Measurements from ENCODE around the gene CFAP119.
"Not testable (repeated sequence)": the region's sequence is repeated elsewhere in the genome, so short reads cannot be mapped to it uniquely, and the experiment has no call there.

The CFAP119 gene

DNA sequence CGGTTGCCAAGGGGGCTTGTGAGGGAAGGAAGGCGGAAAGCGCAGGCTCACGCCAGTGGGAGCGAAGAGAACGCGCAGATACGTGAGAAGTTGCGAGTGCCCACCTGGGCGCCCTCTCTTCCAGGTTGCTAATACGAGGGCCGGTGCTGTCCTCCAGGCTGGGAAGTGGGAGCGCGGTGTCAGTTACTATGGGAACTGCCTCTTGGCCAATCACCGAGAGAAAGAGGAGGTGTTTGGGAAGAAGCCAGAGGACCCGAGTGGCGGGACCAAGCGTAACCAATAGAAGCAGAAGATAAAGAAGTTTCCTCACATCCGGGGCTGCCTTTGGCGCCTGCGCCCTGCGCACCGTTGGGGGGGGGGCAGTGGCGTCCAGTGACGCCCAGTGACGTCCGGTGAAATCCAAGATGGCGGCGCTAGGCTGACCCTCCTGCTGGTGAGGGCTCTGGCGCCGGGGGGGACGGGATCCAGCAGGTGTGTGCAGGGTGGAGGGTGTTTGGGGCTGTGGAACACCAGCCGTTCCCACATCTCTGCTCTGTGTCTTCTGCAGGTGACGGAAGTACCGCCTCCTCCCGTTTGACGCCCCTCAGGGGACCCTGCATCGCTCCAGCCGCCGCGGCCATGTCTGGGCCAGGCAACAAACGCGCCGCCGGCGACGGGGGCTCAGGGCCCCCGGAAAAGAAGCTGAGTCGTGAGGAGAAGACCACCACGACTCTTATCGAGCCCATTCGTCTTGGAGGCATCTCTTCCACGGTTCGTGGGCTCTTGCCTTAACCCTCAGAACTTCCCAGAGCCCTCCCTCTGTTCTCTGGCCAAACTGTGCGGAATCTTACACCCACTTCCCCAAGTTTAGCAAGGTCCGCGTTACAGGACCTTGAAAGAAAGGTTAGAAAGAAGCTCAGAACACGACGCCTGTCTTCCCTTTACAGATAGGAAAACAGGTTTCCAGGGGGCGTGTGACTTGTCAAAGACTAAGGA, at the start of gene CFAP119, which contains the start of gene RNF40:
CFAP119 (minus strand) TSS at position 135 of the 975 bp plus-strand sequence. CDS start 314 bp downstream, outside the sequence.
RNF40 (plus strand) TSS at position 395 of the 975 bp plus-strand sequence; CDS start at position 619, 224 bp downstream.
- H3K27ac ChIP-seq, result peak within 1 kb of the TSS; percentile 75
- TF ChIP-seq CTCF (conservative IDR thresholded peaks at IDR 0.05), result no peak

DNA sequence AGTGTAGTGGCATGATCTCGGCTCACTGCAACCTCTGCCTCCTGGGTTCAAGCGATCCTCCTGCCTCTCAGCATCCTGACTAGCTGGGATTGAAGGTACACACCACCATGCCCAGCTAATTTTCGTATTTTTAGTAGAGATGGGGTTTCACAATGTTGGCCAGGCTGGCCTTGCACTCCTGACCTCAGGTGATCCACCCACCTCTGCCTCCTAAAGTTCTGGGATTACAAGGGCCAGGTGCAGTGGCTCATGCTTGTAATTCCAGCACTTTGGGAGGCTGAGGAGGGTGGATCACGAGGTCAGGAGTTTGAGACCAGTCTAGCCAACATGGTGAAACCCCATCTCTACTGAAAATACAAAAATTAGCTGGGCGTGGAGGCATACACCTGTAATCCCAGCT, 47.8 kb upstream of the CFAP119 start:
- H3K27ac ChIP-seq, result not testable (repeated sequence)

GRCh38 chr16:30808890-30809426, 47.1 kb upstream of the CFAP119 start:
- H3K27ac ChIP-seq, result not testable (repeated sequence)

DNA sequence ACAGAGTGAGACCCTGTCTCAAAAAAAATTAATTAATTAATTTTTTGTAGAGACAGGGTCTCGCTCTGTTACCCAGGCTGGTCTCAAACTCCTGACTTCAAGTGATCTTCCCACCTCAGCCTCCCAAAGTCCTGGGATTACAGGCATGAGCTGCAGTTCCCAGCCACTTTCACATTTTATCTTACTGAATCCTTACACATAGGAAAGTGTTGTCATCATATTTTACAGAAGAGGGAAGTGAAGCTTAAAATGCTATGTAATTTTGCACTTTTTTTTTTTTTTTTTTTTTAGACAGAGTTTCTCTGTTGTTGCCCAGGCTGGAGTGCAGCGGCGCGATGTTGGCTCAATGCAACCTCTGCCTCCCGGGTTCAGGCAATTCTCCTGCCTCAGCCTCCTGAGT, 46.3 kb upstream of the CFAP119 start:
- TF ChIP-seq CTCF (conservative IDR thresholded peaks at IDR 0.05), result no peak
- no peak overlapping the region for H3K27ac ChIP-seq

- TF ChIP-seq CTCF (conservative IDR thresholded peaks at IDR 0.05), result no peak
- peak overlapping the region; percentile 87 for H3K27ac ChIP-seq
These were observed 43.7 kb upstream of the CFAP119 start for GRCh38 chr16:30805370-30806169.

- no peak for TF ChIP-seq CTCF (conservative IDR thresholded peaks at IDR 0.05)
- peak overlapping the region; percentile 87 for H3K27ac ChIP-seq
These were observed 43.2 kb upstream of the CFAP119 start for GRCh38 chr16:30805056-30805369.

GRCh38 chr16:30802936-30803335, 41.1 kb upstream of the CFAP119 start:
- no peak overlapping the region for H3K27ac ChIP-seq
- TF ChIP-seq CTCF (conservative IDR thresholded peaks at IDR 0.05), result no peak

GRCh38 chr16:30797670-30798309, 35.9 kb upstream of the CFAP119 start:
- no peak for TF ChIP-seq CTCF (conservative IDR thresholded peaks at IDR 0.05)
- no peak overlapping the region for H3K27ac ChIP-seq
